H9 (cell line): ENCODE data around the gene WSCD1. TPM values are rescaled to one million over a fixed set of nuclear protein-coding genes. Genes with fewer than 3 reads are reported as not detected.

Source experiments
- DNase-seq: peaks from one replicate; pipeline ENCODE4 v3.0.0-alpha.2; 2017
- H2AFZ ChIP-seq: one replicate; pipeline ENCODE4 v1.6.1; 2013; ENCODE audit warnings: mild to moderate bottlenecking, low read length, control low read depth, moderate library complexity
- H2AK5ac ChIP-seq: 2 replicates; pipeline ENCODE4 v1.6.1; 2013; ENCODE audit warnings: low read length, control low read depth, mixed read lengths; ENCODE audit not compliant: insufficient read length
- H2BK120ac ChIP-seq: one replicate; pipeline ENCODE4 v1.6.1; 2013; ENCODE audit warnings: low read depth, mild to moderate bottlenecking, low read length, control low read depth, inconsistent platforms; ENCODE audit not compliant: poor library complexity, severe bottlenecking
- H2BK12ac ChIP-seq: 2 replicates; pipeline ENCODE4 v1.6.1; 2013; ENCODE audit warnings: low read length, control low read depth, mixed read lengths, low read depth; ENCODE audit not compliant: insufficient read length
- H2BK15ac ChIP-seq: 2 replicates; pipeline ENCODE4 v1.6.1; 2013; ENCODE audit warnings: low read depth, low read length, control low read depth
- H2BK20ac ChIP-seq: one replicate; pipeline ENCODE4 v1.6.1; 2013; ENCODE audit warnings: low read depth, mild to moderate bottlenecking, low read length, control low read depth, inconsistent platforms; ENCODE audit not compliant: poor library complexity, severe bottlenecking
- H2BK5ac ChIP-seq: 2 replicates; pipeline ENCODE4 v1.6.1; 2013; ENCODE audit warnings: low read length, control low read depth, mixed read lengths; ENCODE audit not compliant: insufficient read length
- H3K14ac ChIP-seq: 2 replicates; pipeline ENCODE4 v1.6.1; 2013; ENCODE audit warnings: low read length, control low read depth; ENCODE audit not compliant: insufficient read depth
- H3K18ac ChIP-seq: 2 replicates; pipeline ENCODE4 v1.6.1; 2013; ENCODE audit warnings: low read depth, mild to moderate bottlenecking, mixed read lengths, low read length, control low read depth; ENCODE audit not compliant: insufficient read length
- H3K23ac ChIP-seq: 2 replicates; pipeline ENCODE4 v1.6.1; 2013; ENCODE audit warnings: low read length, control low read depth, mixed read lengths, low read depth; ENCODE audit not compliant: insufficient read length
- H3K23me2 ChIP-seq: 2 replicates; pipeline ENCODE4 v1.6.1; 2013; ENCODE audit warnings: low read depth, mild to moderate bottlenecking, mixed read lengths, low read length, control low read depth; ENCODE audit not compliant: insufficient read length, poor library complexity, severe bottlenecking
- H3K27ac ChIP-seq: 2 replicates; pipeline ENCODE4 v1.5.1; 2013; ENCODE audit warnings: low read length, control low read depth, mixed read lengths, low read depth; ENCODE audit not compliant: insufficient read length
- H3K27me3 ChIP-seq: 2 replicates; pipeline ENCODE4 v1.6.1; 2013; ENCODE audit warnings: low read length, control low read depth, inconsistent platforms; ENCODE audit not compliant: insufficient read depth
- H3K4ac ChIP-seq: 2 replicates; pipeline ENCODE4 v1.6.1; 2013; ENCODE audit warnings: low read depth, mild to moderate bottlenecking, control low read depth, inconsistent platforms, low read length, moderate library complexity
- H3K4me1 ChIP-seq: 2 replicates; pipeline ENCODE4 v1.6.1; 2013; ENCODE audit warnings: low read length, control low read depth, inconsistent platforms; ENCODE audit not compliant: insufficient read depth
- H3K4me2 ChIP-seq: 2 replicates; pipeline ENCODE4 v1.6.1; 2013; ENCODE audit warnings: low read length, control low read depth, mixed read lengths; ENCODE audit not compliant: insufficient read length, insufficient read depth
- H3K56ac ChIP-seq: 2 replicates; pipeline ENCODE4 v1.6.1; 2013; ENCODE audit warnings: low read depth, mild to moderate bottlenecking, mixed read lengths, low read length, control low read depth; ENCODE audit not compliant: insufficient read length
- H3K79me1 ChIP-seq: 2 replicates; pipeline ENCODE4 v1.6.1; 2013; ENCODE audit warnings: low read depth, mild to moderate bottlenecking, moderate library complexity, low read length, control low read depth, inconsistent platforms; ENCODE audit not compliant: insufficient read depth, poor library complexity, severe bottlenecking
- H3K79me2 ChIP-seq: 2 replicates; pipeline ENCODE4 v1.6.1; 2013; ENCODE audit warnings: low read length, control low read depth, inconsistent platforms; ENCODE audit not compliant: insufficient read depth
- H3K9ac ChIP-seq: 2 replicates; pipeline ENCODE4 v1.6.1; 2013; ENCODE audit warnings: low read length, control low read depth, mixed read lengths; ENCODE audit not compliant: insufficient read length; ENCODE audit errors: extremely low read depth
- H3K9me3 ChIP-seq: one replicate; pipeline ENCODE4 v1.6.1; 2013; ENCODE audit warnings: low read depth, low read length, inconsistent platforms; ENCODE audit not compliant: control insufficient read depth
- H3T11ph ChIP-seq: one replicate; pipeline ENCODE4 v1.6.1; 2013; ENCODE audit warnings: mild to moderate bottlenecking, low read length, control low read depth, inconsistent platforms
- H4K20me1 ChIP-seq: one replicate; pipeline ENCODE4 v1.6.1; 2013; ENCODE audit not compliant: control insufficient read depth, insufficient read length, insufficient read depth
- H4K5ac ChIP-seq: 2 replicates; pipeline ENCODE4 v1.6.1; 2013; ENCODE audit warnings: low read depth, mild to moderate bottlenecking, mixed read lengths, low read length, control low read depth; ENCODE audit not compliant: insufficient read length
- H4K8ac ChIP-seq: replicated peaks from 2 replicates; pipeline ENCODE4 v1.6.1; 2013; ENCODE audit warnings: low read length, control low read depth, mixed read lengths, low read depth; ENCODE audit not compliant: insufficient read length
- H4K91ac ChIP-seq: 2 replicates; pipeline ENCODE4 v1.6.1; 2013; ENCODE audit warnings: low read depth, mild to moderate bottlenecking, moderate library complexity, mixed read lengths, low read length, control low read depth; ENCODE audit not compliant: insufficient read length
- H3K27ac Mint-ChIP-seq, 3 experiments: 2 replicates in 2 of 3; 3 replicates in 1 of 3; pipeline ENCODE4 v1.8.0; 2020 to 2021; ENCODE audit warnings: mixed read lengths in 3 of 3, mild to moderate bottlenecking in 1 of 3, moderate library complexity in 1 of 3
- H3K27me3 Mint-ChIP-seq: 2 replicates; pipeline ENCODE4 v1.8.0; 2021; ENCODE audit warnings: low read depth, mild to moderate bottlenecking, moderate library complexity, mixed read lengths
- H3K36me3 Mint-ChIP-seq, 3 experiments: 2 replicates in 2 of 3; 3 replicates in 1 of 3; pipeline ENCODE4 v1.8.0; 2020 to 2021; ENCODE audit warnings: low read depth in 3 of 3, mixed read lengths in 3 of 3; ENCODE audit not compliant: insufficient read depth in 1 of 3
- H3K4me1 Mint-ChIP-seq, 2 experiments: 2 replicates each; pipeline ENCODE4 v1.8.0; 2020; ENCODE audit warnings: mixed read lengths in 2 of 2
- H3K4me3 Mint-ChIP-seq, 2 experiments: 2 replicates in 1 of 2; 3 replicates in 1 of 2; pipeline ENCODE4 v1.8.0; 2020 to 2021; ENCODE audit warnings: mild to moderate bottlenecking in 2 of 2, mixed read lengths in 2 of 2, moderate library complexity in 1 of 2
- H3K9me3 Mint-ChIP-seq, 2 experiments: 2 replicates in 1 of 2; 3 replicates in 1 of 2; pipeline ENCODE4 v1.8.0; 2020; ENCODE audit warnings: mild to moderate bottlenecking in 2 of 2, mixed read lengths in 2 of 2, moderate library complexity in 1 of 2
- WGBS: extraction: QIAGEN DNeasy Blood & Tissue Kit; methylation state at CpG from one replicate; pipeline ENCODE4 v1.1.7; 2013; ENCODE audit warnings: missing lambda C conversion rate, low lambda C conversion rate, mixed read lengths; ENCODE audit not compliant: insufficient read length; ENCODE audit errors: extremely low coverage; 5-methylcytosine and 5-hydroxymethylcytosine counted together
- total RNA-seq: library from RNA; stranded (reverse); gene quantifications from 2 replicates; pipeline ENCODE4 v1.2.1, GENCODE V29; 2021
- TF ChIP-seq, protein P1 (sequence below): fragments of 200-600 bp; sonication (generic); conservative IDR thresholded peaks from 3 replicates; pipeline ENCODE4 v1.8.0; 2021; ENCODE audit warnings: antibody characterized with exemption, mild to moderate bottlenecking

WSCD1 gene
- total RNA-seq, 1 experiment from 2014 or later: 33.6 TPM

DNA sequence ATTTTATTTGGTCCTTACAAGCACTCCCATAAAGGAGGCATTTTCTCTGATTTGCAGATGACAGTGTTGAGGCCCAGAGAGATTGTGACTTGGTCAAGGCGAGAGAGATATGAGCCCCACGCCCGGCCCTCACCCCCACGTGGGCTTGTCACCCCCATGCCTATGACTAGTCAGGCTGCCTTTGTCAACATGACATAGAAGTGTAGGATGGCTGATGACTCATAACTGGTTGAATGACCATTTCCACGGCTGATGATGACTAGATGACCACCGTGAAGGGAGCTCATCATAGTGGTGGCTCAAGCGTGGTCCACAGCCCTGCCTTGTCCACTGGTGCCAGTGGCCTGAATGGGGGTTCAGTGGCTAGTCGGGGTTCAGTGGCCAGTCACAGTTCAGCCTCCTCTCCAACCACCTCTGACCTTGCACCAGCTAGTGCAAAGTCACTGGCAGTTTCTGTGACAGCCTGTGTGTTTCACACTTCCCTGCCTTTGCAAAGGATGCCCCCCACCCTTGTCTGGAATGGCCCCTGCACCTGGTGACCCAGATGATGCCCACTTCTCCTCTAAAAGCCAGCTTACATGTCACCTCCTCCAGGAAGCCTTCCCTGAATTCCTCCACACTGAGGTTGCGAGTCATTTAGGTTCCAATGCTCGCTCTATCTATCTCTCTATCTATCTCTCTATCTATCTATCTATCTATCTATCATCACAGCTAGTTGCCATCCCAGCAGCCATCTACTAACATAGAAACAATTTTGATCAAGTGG, 3.8 kb upstream of the WSCD1 start:
- Histone ChIP-seq H3K4me2 (no peak overlapping the region), H3K79me1 (no peaks in the 10 kb centered on the region), H4K91ac (no peak overlapping the region), H3K79me2 (no peaks in the 10 kb centered on the region), H3K9me3 (no peaks in the 10 kb centered on the region), H3K4me1 (no peaks in the 10 kb centered on the region; the same call in 1 of the 2 replicates), H2BK15ac (no peak overlapping the region), H2AFZ (no peak overlapping the region), H2AK5ac (no peak overlapping the region), H3T11ph (no peak overlapping the region), H3K23ac (no peak overlapping the region), H3K27me3 (peaks cover 3% of the 10 kb centered on the region; the same call in 1 of the 2 replicates), H3K4ac (no peak overlapping the region), H3K56ac (no peak overlapping the region), H3K27ac (no peak overlapping the region), H2BK20ac (no peak overlapping the region), H3K14ac (no peak overlapping the region; the same call in 1 of the 2 replicates), H3K9ac (no peak overlapping the region), H2BK12ac (no peak overlapping the region), H4K8ac (no peak overlapping the region), H4K20me1 (no peaks in the 10 kb centered on the region), H3K18ac (no peak overlapping the region), H4K5ac (no peak overlapping the region), H3K23me2 (peaks cover 6% of the 10 kb centered on the region), H2BK120ac (no peak overlapping the region), H2BK5ac (no peak overlapping the region)
- H3K4me1 Mint-ChIP-seq: peaks cover 14 to 19% of the 10 kb centered on the region in 2 experiments
- H3K27me3 Mint-ChIP-seq: peaks cover 35% of the 10 kb centered on the region
- H3K27ac Mint-ChIP-seq: peak overlapping the region in 1 of 3 experiments; percentile 45; a peak in 2 of 7 replicates
- no peak for DNase-seq
- WGBS: no CpG with 5 or more reads among the region's 10 CpGs
- peaks cover 0 to 6% of the 10 kb centered on the region in 2 experiments; a peak in 4 of 5 replicates for H3K9me3 Mint-ChIP-seq
- TF ChIP-seq, protein P1, sequence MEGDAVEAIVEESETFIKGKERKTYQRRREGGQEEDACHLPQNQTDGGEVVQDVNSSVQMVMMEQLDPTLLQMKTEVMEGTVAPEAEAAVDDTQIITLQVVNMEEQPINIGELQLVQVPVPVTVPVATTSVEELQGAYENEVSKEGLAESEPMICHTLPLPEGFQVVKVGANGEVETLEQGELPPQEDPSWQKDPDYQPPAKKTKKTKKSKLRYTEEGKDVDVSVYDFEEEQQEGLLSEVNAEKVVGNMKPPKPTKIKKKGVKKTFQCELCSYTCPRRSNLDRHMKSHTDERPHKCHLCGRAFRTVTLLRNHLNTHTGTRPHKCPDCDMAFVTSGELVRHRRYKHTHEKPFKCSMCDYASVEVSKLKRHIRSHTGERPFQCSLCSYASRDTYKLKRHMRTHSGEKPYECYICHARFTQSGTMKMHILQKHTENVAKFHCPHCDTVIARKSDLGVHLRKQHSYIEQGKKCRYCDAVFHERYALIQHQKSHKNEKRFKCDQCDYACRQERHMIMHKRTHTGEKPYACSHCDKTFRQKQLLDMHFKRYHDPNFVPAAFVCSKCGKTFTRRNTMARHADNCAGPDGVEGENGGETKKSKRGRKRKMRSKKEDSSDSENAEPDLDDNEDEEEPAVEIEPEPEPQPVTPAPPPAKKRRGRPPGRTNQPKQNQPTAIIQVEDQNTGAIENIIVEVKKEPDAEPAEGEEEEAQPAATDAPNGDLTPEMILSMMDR: no peak
- H3K4me3 Mint-ChIP-seq: no peak overlapping the region
- peaks cover 0 to 3% (median 0%) of the 10 kb centered on the region in 3 experiments; a peak in 2 of 7 replicates for H3K36me3 Mint-ChIP-seq
